Osteoblast (primary cell): ENCODE results near the gene STX18. TPM values are rescaled to one million over a fixed set of nuclear protein-coding genes. Genes with fewer than 3 reads are reported as not detected.

ENCODE experiments used
- DNase-seq: peaks from one replicate; pipeline ENCODE4 v3.0.0; 2011; ENCODE audit warnings: low spot score, mixed read lengths; ENCODE audit not compliant: insufficient read length; ENCODE audit errors: missing footprints
- H2AFZ ChIP-seq: 2 replicates; pipeline ENCODE4 v1.6.0; 2011; ENCODE audit warnings: mild to moderate bottlenecking, low read length
- H3K27ac ChIP-seq: 2 replicates; pipeline ENCODE4 v1.5.1; 2011; ENCODE audit warnings: mild to moderate bottlenecking, low read depth, low read length, moderate library complexity
- H3K27me3 ChIP-seq: 2 replicates; pipeline ENCODE4 v1.6.0; 2012; ENCODE audit warnings: mild to moderate bottlenecking, control low read depth, inconsistent platforms, low read length, moderate library complexity; ENCODE audit not compliant: insufficient read depth
- H3K36me3 ChIP-seq: 2 replicates; pipeline ENCODE4 v1.5.1; 2011; ENCODE audit warnings: mild to moderate bottlenecking, low read length, control low read depth, moderate library complexity; ENCODE audit not compliant: insufficient read depth
- H3K4me1 ChIP-seq: 2 replicates; pipeline ENCODE4 v1.5.1; 2011; ENCODE audit warnings: mild to moderate bottlenecking, low read length, control low read depth, moderate library complexity; ENCODE audit not compliant: insufficient read depth
- H3K4me2 ChIP-seq: 2 replicates; pipeline ENCODE4 v1.6.0; 2011; ENCODE audit warnings: mild to moderate bottlenecking, low read length; ENCODE audit not compliant: insufficient read depth
- H3K4me3 ChIP-seq: fragments of 200-600 bp; sonication (generic); 3 replicates; pipeline ENCODE4 v1.5.1; 2012; ENCODE audit warnings: mild to moderate bottlenecking, low read length, inconsistent platforms; ENCODE audit not compliant: insufficient read depth
- H3K79me2 ChIP-seq: 2 replicates; pipeline ENCODE4 v1.6.0; 2012; ENCODE audit warnings: mild to moderate bottlenecking, low read length, control low read depth, inconsistent platforms; ENCODE audit not compliant: insufficient read depth
- H3K9me3 ChIP-seq: 2 replicates; pipeline ENCODE4 v1.5.1; 2011; ENCODE audit warnings: low read depth, low read length, control low read depth
- H4K20me1 ChIP-seq: 2 replicates; pipeline ENCODE4 v1.6.0; 2012; ENCODE audit warnings: mild to moderate bottlenecking, low read length, control low read depth; ENCODE audit not compliant: insufficient read depth
- CTCF ChIP-seq: IDR thresholded peaks from 2 replicates; pipeline ENCODE4 v1.5.1; 2011; ENCODE audit warnings: mild to moderate bottlenecking, low read depth, low read length, moderate library complexity; ENCODE audit errors: extremely low read depth
- total RNA-seq: library from RNA; depleted of rRNA; stranded (reverse); fragments of >200 nt; gene quantifications from 2 replicates; pipeline ENCODE4 v1.2.3, GENCODE V29; 2012

The STX18 gene
- total RNA-seq, 1 donor = 23.9 TPM

- peaks cover 2% of the 10 kb centered on the region for H3K79me2 ChIP-seq
- no peak for TF ChIP-seq CTCF
- no peak overlapping the region for H3K4me2 ChIP-seq
- no peak overlapping the region for H3K27ac ChIP-seq
- H3K27me3 ChIP-seq = no peaks in the 10 kb centered on the region
- H3K4me1 ChIP-seq = peaks cover 10% of the 10 kb centered on the region
- no peaks in the 10 kb centered on the region for H4K20me1 ChIP-seq
- no peak overlapping the region for H2AFZ ChIP-seq
- no peak for DNase-seq
- no peak overlapping the region for H3K4me3 ChIP-seq
- H3K36me3 ChIP-seq = peaks cover 23% of the 10 kb centered on the region
- H3K9me3 ChIP-seq = no peaks in the 10 kb centered on the region
Observed at GRCh38 chr4:4439782-4440181, 102.1 kb downstream of the STX18 start.

GRCh38 chr4:4438891-4439290, 103.0 kb downstream of the STX18 start:
- H3K4me3 ChIP-seq = no peak overlapping the region
- DNase-seq = no peak
- no peak for TF ChIP-seq CTCF
- no peaks in the 10 kb centered on the region for H3K79me2 ChIP-seq
- H3K4me1 ChIP-seq = peaks cover 4% of the 10 kb centered on the region
- H3K27me3 ChIP-seq = no peaks in the 10 kb centered on the region
- no peak overlapping the region for H3K4me2 ChIP-seq
- no peaks in the 10 kb centered on the region for H4K20me1 ChIP-seq
- no peak overlapping the region for H2AFZ ChIP-seq
- H3K27ac ChIP-seq = no peak overlapping the region
- H3K36me3 ChIP-seq = peaks cover 26% of the 10 kb centered on the region
- no peaks in the 10 kb centered on the region for H3K9me3 ChIP-seq

- no peaks in the 10 kb centered on the region for H3K27me3 ChIP-seq
- no peak for TF ChIP-seq CTCF
- H3K36me3 ChIP-seq = peaks cover 27% of the 10 kb centered on the region
- no peaks in the 10 kb centered on the region for H3K4me1 ChIP-seq
- DNase-seq = no peak
- no peak overlapping the region for H2AFZ ChIP-seq
- H3K4me3 ChIP-seq = no peak overlapping the region
- no peak overlapping the region for H3K4me2 ChIP-seq
- no peaks in the 10 kb centered on the region for H3K79me2 ChIP-seq
- H3K27ac ChIP-seq = no peak overlapping the region
- H3K9me3 ChIP-seq = no peaks in the 10 kb centered on the region
- H4K20me1 ChIP-seq = no peaks in the 10 kb centered on the region
Observed at GRCh38 chr4:4437798-4438470, 103.9 kb downstream of the STX18 start.

GRCh38 chr4:4436244-4436823, 105.5 kb downstream of the STX18 start:
- Histone ChIP-seq H2AFZ (no peak overlapping the region), H3K4me1 (no peaks in the 10 kb centered on the region), H3K79me2 (no peaks in the 10 kb centered on the region), H3K4me3 (no peak overlapping the region), H3K9me3 (no peaks in the 10 kb centered on the region), H3K4me2 (no peak overlapping the region), H3K27me3 (no peaks in the 10 kb centered on the region), H4K20me1 (peaks cover 4% of the 10 kb centered on the region), H3K36me3 (peaks cover 37% of the 10 kb centered on the region), H3K27ac (no peak overlapping the region)
- DNase-seq = no peak
- no peak for TF ChIP-seq CTCF
